COLO829 (cell line): ENCODE measurements around the gene GRIA2.
"Not testable (repeated sequence)": the region's sequence is repeated elsewhere in the genome, so short reads cannot be mapped to it uniquely, and the experiment has no call there.

Source experiments
- DNase-seq: peaks from one replicate; pipeline ENCODE4 v3.0.0; 2012; ENCODE audit warnings: low spot score

GRIA2 gene

GRCh38 chr4:157220371-157220881 lies at the start of gene GRIA2:
Gene GRIA2 (plus strand): TSS chr4:157220728. CDS start chr4:157221043, 315 bp downstream.
- peak; percentile 63 for DNase-seq

- no peak for DNase-seq
Measured at GRCh38 chr4:157172011-157172410, 48.5 kb upstream of the GRIA2 start.

- DNase-seq = not testable (repeated sequence)
Measured at GRCh38 chr4:157180268-157180667, 40.3 kb upstream of the GRIA2 start.

GRCh38 chr4:157184300-157184699 lies 36.2 kb upstream of the GRIA2 start:
- no peak for DNase-seq

GRCh38 chr4:157185363-157185762 lies 35.2 kb upstream of the GRIA2 start:
- no peak for DNase-seq

GRCh38 chr4:157195374-157195773 lies 25.2 kb upstream of the GRIA2 start:
- DNase-seq = no peak

GRCh38 chr4:157196046-157196445 lies 24.5 kb upstream of the GRIA2 start:
- DNase-seq = no peak

- peak; percentile 31 for DNase-seq
Measured at GRCh38 chr4:157204634-157205244, 15.8 kb upstream of the GRIA2 start.

- no peak for DNase-seq
Measured at GRCh38 chr4:157217708-157218107, 2.8 kb upstream of the GRIA2 start.

GRCh38 chr4:157219711-157220370 lies 687 bp upstream of the GRIA2 start:
- DNase-seq = no peak

GRCh38 chr4:157221426-157221894 lies 932 bp downstream of the GRIA2 start:
- DNase-seq = no peak

- DNase-seq = no peak
Measured at GRCh38 chr4:157221895-157222770, 1.6 kb downstream of the GRIA2 start.

GRCh38 chr4:157222771-157223160 lies 2.2 kb downstream of the GRIA2 start:
- no peak for DNase-seq

- DNase-seq = no peak
Measured at GRCh38 chr4:157223456-157223855, 2.9 kb downstream of the GRIA2 start.

- DNase-seq = no peak
Measured at GRCh38 chr4:157225096-157225495, 4.6 kb downstream of the GRIA2 start.

GRCh38 chr4:157226035-157226434 lies 5.5 kb downstream of the GRIA2 start:
- DNase-seq = no peak

- no peak for DNase-seq
Measured at GRCh38 chr4:157226601-157227000, 6.1 kb downstream of the GRIA2 start.

GRCh38 chr4:157231525-157231924 lies 11.0 kb downstream of the GRIA2 start:
- DNase-seq = no peak

- no peak for DNase-seq
Measured at GRCh38 chr4:157242871-157243270, 22.3 kb downstream of the GRIA2 start.

GRCh38 chr4:157244348-157244747 lies 23.8 kb downstream of the GRIA2 start:
- DNase-seq = no peak

- no peak for DNase-seq
Measured at GRCh38 chr4:157245351-157245750, 24.8 kb downstream of the GRIA2 start.

- peak; percentile 9 for DNase-seq
Measured at GRCh38 chr4:157246964-157247363, 26.4 kb downstream of the GRIA2 start.

- DNase-seq = not testable (repeated sequence)
Measured at GRCh38 chr4:157258165-157258564, 37.6 kb downstream of the GRIA2 start.
